Keratinocyte (primary cell): ENCODE results near the gene ABCC3. TPM values are rescaled to one million over a fixed set of nuclear protein-coding genes. Genes with fewer than 3 reads are reported as not detected.
A peak's percentile ranks its signal among the peaks of the same experiment; 100 is the strongest.

Source experiments
- DNase-seq: peaks from one replicate; pipeline ENCODE4 v3.0.0-alpha.2; 2011; ENCODE audit warnings: low read depth, missing footprints, low spot score
- FAIRE-seq: peaks from 2 replicates; lab custom pipeline; 2011; peaks lifted over from hg19 to GRCh38; lab: Jason Lieb, UNC
- H2AFZ ChIP-seq: 2 replicates; pipeline ENCODE4 v1.6.0; 2012; ENCODE audit warnings: low read length, control low read depth, inconsistent platforms; ENCODE audit not compliant: control insufficient read depth
- H3K27ac ChIP-seq: 2 replicates; pipeline ENCODE4 v1.5.1; 2011; ENCODE audit warnings: low read length; ENCODE audit not compliant: control insufficient read depth, insufficient read depth
- H3K27me3 ChIP-seq: 3 replicates; pipeline ENCODE4 v1.6.0; 2011; ENCODE audit warnings: low read length; ENCODE audit not compliant: control insufficient read depth, insufficient read depth; ENCODE audit errors: extremely low read depth
- H3K36me3 ChIP-seq, 2 experiments: 2 replicates in 1 of 2; 3 replicates in 1 of 2; pipeline ENCODE4 v1.5.1; 2011; ENCODE audit warnings: low read length in 2 of 2, mild to moderate bottlenecking in 1 of 2; ENCODE audit not compliant: control insufficient read depth in 2 of 2, insufficient read depth in 2 of 2; ENCODE audit errors: extremely low read depth in 1 of 2
- H3K4me1 ChIP-seq: 3 replicates; pipeline ENCODE4 v1.5.1; 2011; ENCODE audit warnings: low read length; ENCODE audit not compliant: control insufficient read depth, insufficient read depth; ENCODE audit errors: extremely low read depth
- H3K4me2 ChIP-seq: 3 replicates; pipeline ENCODE4 v1.6.0; 2011; ENCODE audit warnings: low read depth, low read length; ENCODE audit not compliant: control insufficient read depth, insufficient read depth; ENCODE audit errors: extremely low read depth
- H3K4me3 ChIP-seq, 3 experiments: fragments of 200-600 bp in 1 of 3; sonication (generic) in 1 of 3; 2 replicates in 2 of 3; 3 replicates in 1 of 3; pipeline ENCODE4 v1.5.1; 2011 to 2016; ENCODE audit warnings: low read length in 3 of 3, mild to moderate bottlenecking in 3 of 3, control low read depth in 2 of 3, inconsistent platforms in 1 of 3, low read depth in 1 of 3, mixed read lengths in 1 of 3, mixed run types in 1 of 3, moderate library complexity in 1 of 3; ENCODE audit not compliant: control insufficient read depth in 2 of 3, insufficient read depth in 2 of 3; ENCODE audit errors: extremely low read depth in 1 of 3
- H3K79me2 ChIP-seq: 2 replicates; pipeline ENCODE4 v1.6.0; 2012; ENCODE audit warnings: low read length; ENCODE audit not compliant: control insufficient read depth, insufficient read depth
- H3K9ac ChIP-seq: 3 replicates; pipeline ENCODE4 v1.6.0; 2011; ENCODE audit warnings: low read length; ENCODE audit not compliant: control insufficient read depth, insufficient read depth; ENCODE audit errors: extremely low read depth
- H3K9me1 ChIP-seq: 3 replicates; pipeline ENCODE4 v1.6.0; 2011; ENCODE audit warnings: low read length; ENCODE audit not compliant: control insufficient read depth, insufficient read depth; ENCODE audit errors: extremely low read depth
- H3K9me3 ChIP-seq: 2 replicates; pipeline ENCODE4 v1.5.1; 2012; ENCODE audit warnings: low read depth, low read length; ENCODE audit not compliant: control insufficient read depth
- H4K20me1 ChIP-seq: 3 replicates; pipeline ENCODE4 v1.6.0; 2011; ENCODE audit warnings: low read length; ENCODE audit not compliant: control insufficient read depth, insufficient read depth; ENCODE audit errors: extremely low read depth
- CTCF ChIP-seq, 3 experiments: IDR thresholded peaks in 1 of 3; conservative IDR thresholded peaks in 1 of 3; optimal IDR thresholded peaks in 1 of 3; 2 replicates in 2 of 3; 3 replicates in 1 of 3; pipeline versions ENCODE3 to v1.5.1; 2011; ENCODE audit warnings: low read length in 3 of 3, mild to moderate bottlenecking in 3 of 3, moderate library complexity in 2 of 3, control low read depth in 1 of 3, inconsistent platforms in 1 of 3; ENCODE audit not compliant: insufficient read depth in 2 of 3; ENCODE audit errors: extremely low read depth in 1 of 3
- EZH2 ChIP-seq: IDR thresholded peaks from one replicate; pipeline ENCODE4 v1.6.1; 2012; ENCODE audit warnings: inconsistent platforms, mild to moderate bottlenecking, low read length, moderate library complexity
- dilution Hi-C: fragments of 300-500 bp; cut with MboI; formaldehyde crosslinking; loops from one replicate; pipeline ENCODE4 v1.7.0; 2020; ENCODE audit warnings: low sequenced_read_pairs; ENCODE audit not compliant: extremely low pct_ligation_motif_present
- polyA plus RNA-seq, 5 experiments: library from polyadenylated mRNA; depleted of rRNA in 3 of 5; stranded (reverse) in 3 of 5; stranded (forward) in 1 of 5; unstranded in 1 of 5; fragments of >200 nt; gene quantifications; 1 replicate in 1 of 5; 2 replicates in 3 of 5; 3 replicates in 1 of 5; pipeline versions ENCODE4 v1.2.1 to v1.2.3, GENCODE V29; 2011 to 2012; ENCODE audit warnings: missing spikeins in 2 of 5, low read depth in 1 of 5, low replicate concordance in 1 of 5

Gene ABCC3
- polyA plus RNA-seq, 1 donor (not counting 4 experiments of a cell fraction or from before 2014, with no cell fraction given), result 41.7 TPM

GRCh38 chr17:50625032-50625871 lies 9.4 kb upstream of the ABCC3 start:
- H3K4me1 ChIP-seq, result no peaks in the 10 kb centered on the region
- no peak overlapping the region for H3K4me3 ChIP-seq
- no peak overlapping the region for H3K9ac ChIP-seq
- FAIRE-seq (no peak), DNase-seq (no peak)
- H3K9me1 ChIP-seq, result no peaks in the 10 kb centered on the region
- H3K4me2 ChIP-seq, result no peak overlapping the region
- no peak for TF ChIP-seq CTCF (optimal IDR thresholded peaks at IDR 0.05 in 1 of 3, IDR thresholded peaks at IDR 0.05 in 1 of 3, conservative IDR thresholded peaks at IDR 0.05 in 1 of 3; ENCODE audit: extremely low read depth in 1 of 3, insufficient read depth in 2 of 3, low read length in 3 of 3)
- no peak for TF ChIP-seq EZH2
- H3K27ac ChIP-seq, result no peak overlapping the region
- no peak overlapping the region for H2AFZ ChIP-seq
- peaks cover 21% of the 10 kb centered on the region for H3K27me3 ChIP-seq
- no peaks in the 10 kb centered on the region for H3K9me3 ChIP-seq
- H3K79me2 ChIP-seq, result no peaks in the 10 kb centered on the region
- H4K20me1 ChIP-seq, result no peaks in the 10 kb centered on the region
- dilution Hi-C loops, result no loop called here
- H3K36me3 ChIP-seq, result no peaks in the 10 kb centered on the region

- no peak overlapping the region for H2AFZ ChIP-seq
- H3K9me1 ChIP-seq, result no peaks in the 10 kb centered on the region
- no peak for FAIRE-seq
- no peaks in the 10 kb centered on the region for H3K36me3 ChIP-seq
- no peak overlapping the region for H3K4me3 ChIP-seq
- H4K20me1 ChIP-seq, result no peaks in the 10 kb centered on the region
- H3K4me2 ChIP-seq, result no peak overlapping the region
- dilution Hi-C loops, result no loop called here
- DNase-seq, result no peak
- H3K27ac ChIP-seq, result no peak overlapping the region
- no peak overlapping the region for H3K9ac ChIP-seq
- H3K27me3 ChIP-seq, result peaks cover 14% of the 10 kb centered on the region
- H3K79me2 ChIP-seq, result no peaks in the 10 kb centered on the region
- H3K9me3 ChIP-seq, result no peaks in the 10 kb centered on the region
- H3K4me1 ChIP-seq, result no peaks in the 10 kb centered on the region
- no peak for TF ChIP-seq EZH2
- peak; percentile 71 to 90 (median 83) for TF ChIP-seq CTCF (optimal IDR thresholded peaks at IDR 0.05 in 1 of 3, IDR thresholded peaks at IDR 0.05 in 1 of 3, conservative IDR thresholded peaks at IDR 0.05 in 1 of 3; ENCODE audit: extremely low read depth in 1 of 3, insufficient read depth in 2 of 3, low read length in 3 of 3)
These were observed 8.6 kb upstream of the ABCC3 start for GRCh38 chr17:50626037-50626574.
